BJ (cell line): Measurements from ENCODE around the gene OSM. TPM values are rescaled to one million over a fixed set of nuclear protein-coding genes. Genes with fewer than 3 reads are reported as not detected.

ENCODE experiments used
- CTCF ChIA-PET: fragments of 350-600 bp; formaldehyde crosslinking; extraction: SDS; loops from one replicate; lab custom pipeline; 2021; ENCODE audit warnings: antibody characterized with exemption, inconsistent platforms; lab: Yijun Ruan, JAX
- POLR2A ChIA-PET: fragments of 300-600 bp; sonication (Branson Sonifier 250); formaldehyde crosslinking; extraction: SDS; loops from one replicate; lab custom pipeline; 2021; ENCODE audit warnings: antibody characterized with exemption; lab: Charles Lee
- DNase-seq: peaks from one replicate; pipeline ENCODE4 v3.0.0-alpha.2; 2011; ENCODE audit warnings: low read depth
- H3K27me3 ChIP-seq: 2 replicates; pipeline ENCODE4 v1.6.0; 2011; ENCODE audit warnings: low read length; ENCODE audit not compliant: control insufficient read depth, insufficient read depth
- H3K36me3 ChIP-seq: 2 replicates; pipeline ENCODE4 v1.5.1; 2011; ENCODE audit warnings: low read length; ENCODE audit not compliant: control insufficient read depth, insufficient read depth
- H3K4me3 ChIP-seq: 2 replicates; pipeline ENCODE4 v1.5.1; 2011; ENCODE audit warnings: low read depth, mild to moderate bottlenecking, control low read depth, low read length
- polyA plus RNA-seq: library from polyadenylated mRNA; depleted of rRNA; stranded (reverse); fragments of >200 nt; gene quantifications from 2 replicates; pipeline ENCODE4 v1.2.3, GENCODE V29; 2011
- TF ChIP-seq, protein P1 (sequence below): IDR thresholded peaks from 2 replicates; pipeline ENCODE4 v1.5.1; 2011; ENCODE audit warnings: low read depth, mild to moderate bottlenecking, control low read depth, inconsistent platforms, low read length, moderate library complexity; ENCODE audit not compliant: insufficient read depth

OSM gene
- polyA plus RNA-seq, 1 experiment: not detected

GRCh38 chr22:30233582-30233981 is 33.1 kb downstream of the OSM start:
- H3K36me3 ChIP-seq: no peaks in the 10 kb centered on the region
- TF ChIP-seq, protein P1, sequence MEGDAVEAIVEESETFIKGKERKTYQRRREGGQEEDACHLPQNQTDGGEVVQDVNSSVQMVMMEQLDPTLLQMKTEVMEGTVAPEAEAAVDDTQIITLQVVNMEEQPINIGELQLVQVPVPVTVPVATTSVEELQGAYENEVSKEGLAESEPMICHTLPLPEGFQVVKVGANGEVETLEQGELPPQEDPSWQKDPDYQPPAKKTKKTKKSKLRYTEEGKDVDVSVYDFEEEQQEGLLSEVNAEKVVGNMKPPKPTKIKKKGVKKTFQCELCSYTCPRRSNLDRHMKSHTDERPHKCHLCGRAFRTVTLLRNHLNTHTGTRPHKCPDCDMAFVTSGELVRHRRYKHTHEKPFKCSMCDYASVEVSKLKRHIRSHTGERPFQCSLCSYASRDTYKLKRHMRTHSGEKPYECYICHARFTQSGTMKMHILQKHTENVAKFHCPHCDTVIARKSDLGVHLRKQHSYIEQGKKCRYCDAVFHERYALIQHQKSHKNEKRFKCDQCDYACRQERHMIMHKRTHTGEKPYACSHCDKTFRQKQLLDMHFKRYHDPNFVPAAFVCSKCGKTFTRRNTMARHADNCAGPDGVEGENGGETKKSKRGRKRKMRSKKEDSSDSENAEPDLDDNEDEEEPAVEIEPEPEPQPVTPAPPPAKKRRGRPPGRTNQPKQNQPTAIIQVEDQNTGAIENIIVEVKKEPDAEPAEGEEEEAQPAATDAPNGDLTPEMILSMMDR: no peak
- H3K27me3 ChIP-seq: no peaks in the 10 kb centered on the region; the same call in 1 of the 2 replicates
- ChIA-PET POLR2A (no interaction called here), CTCF (interaction anchor here (1.2 to 1.5 kb wide), 2 partner anchors 15 to 22 kb away, joined by 6 read pairs; no protein-coding TSS in a partner anchor)
- H3K4me3 ChIP-seq: no peak overlapping the region
- DNase-seq: no peak

- TF ChIP-seq, protein P1: no peak
- POLR2A ChIA-PET: no interaction called here
- CTCF ChIA-PET: interaction anchor here (1.2 kb wide), 1 partner anchor 23 kb away, joined by 6 read pairs; no protein-coding TSS in a partner anchor
- H3K4me3 ChIP-seq: no peak overlapping the region
- no peak for DNase-seq
- no peaks in the 10 kb centered on the region; the same call in 1 of the 2 replicates for H3K27me3 ChIP-seq
- no peaks in the 10 kb centered on the region for H3K36me3 ChIP-seq
Observed at GRCh38 chr22:30232716-30233218, 33.9 kb downstream of the OSM start.

- ChIA-PET CTCF (no interaction called here), POLR2A (interaction anchor here (1.0 kb wide), 1 partner anchor 26 kb away, joined by 3 read pairs; no protein-coding TSS in a partner anchor)
- no peaks in the 10 kb centered on the region; the same call in 1 of the 2 replicates for H3K27me3 ChIP-seq
- DNase-seq: no peak
- no peak overlapping the region for H3K4me3 ChIP-seq
- H3K36me3 ChIP-seq: no peaks in the 10 kb centered on the region
- TF ChIP-seq, protein P1: no peak
Observed at GRCh38 chr22:30230787-30231461, 35.7 kb downstream of the OSM start.

- Histone ChIP-seq H3K4me3 (no peak overlapping the region), H3K27me3 (no peaks in the 10 kb centered on the region; the same call in 1 of the 2 replicates), H3K36me3 (no peaks in the 10 kb centered on the region)
- POLR2A ChIA-PET: interaction anchor here (1.0 kb wide), 1 partner anchor 26 kb away, joined by 3 read pairs; no protein-coding TSS in a partner anchor
- CTCF ChIA-PET: no interaction called here
- no peak for DNase-seq
- TF ChIP-seq, protein P1: no peak
Observed at GRCh38 chr22:30230330-30230729, 36.3 kb downstream of the OSM start.

- ChIA-PET CTCF (no interaction called here), POLR2A (no interaction called here)
Observed at GRCh38 chr22:30228509-30229359, 37.9 kb downstream of the OSM start.

More at GRCh38 chr22:30228509-30229359, 37.9 kb downstream of the OSM start:
- no peaks in the 10 kb centered on the region for H3K36me3 ChIP-seq
- TF ChIP-seq, protein P1: no peak
- H3K4me3 ChIP-seq: no peak overlapping the region
- DNase-seq: peak; percentile 59
- H3K27me3 ChIP-seq: no peaks in the 10 kb centered on the region; the same call in 1 of the 2 replicates
